ENCODE measurements around the gene FCSK. TPM values are rescaled to one million over a fixed set of nuclear protein-coding genes. Genes with fewer than 3 reads are reported as not detected.
A peak's percentile ranks its signal among the peaks of the same experiment; 100 is the strongest.
"Not testable (repeated sequence)": the region's sequence is repeated elsewhere in the genome, so short reads cannot be mapped to it uniquely, and the experiment has no call there.

Gene FCSK
- total RNA-seq, 1 experiment from 2014 or later, result 22.2 TPM

DNA sequence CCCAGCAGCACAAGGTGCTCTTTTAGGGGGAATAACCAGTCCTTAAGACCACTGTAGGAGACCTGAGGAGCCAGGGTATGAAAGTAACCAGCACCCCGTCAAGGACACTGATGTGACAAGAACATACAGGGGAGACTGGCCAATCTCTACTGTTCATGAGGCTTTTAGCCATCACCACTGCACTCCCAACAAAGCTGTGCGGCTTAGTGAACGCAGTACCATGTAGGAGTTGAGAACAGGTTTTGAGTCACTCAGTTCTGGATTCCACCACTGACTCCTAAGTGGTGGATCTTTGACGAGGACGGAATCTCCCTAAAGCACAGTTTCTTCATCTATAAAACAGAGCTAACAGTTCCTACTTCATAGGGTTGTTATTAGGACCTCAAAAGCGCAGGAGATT is 42.1 kb downstream of the FCSK start:
- in situ Hi-C loops (cut with HindIII; ENCODE audit: low pct_unique_long_range_greater_than_20kb, low sequenced_read_pairs), result no loop called here
- DNase-seq (ENCODE audit: low read depth), result no peak

DNA sequence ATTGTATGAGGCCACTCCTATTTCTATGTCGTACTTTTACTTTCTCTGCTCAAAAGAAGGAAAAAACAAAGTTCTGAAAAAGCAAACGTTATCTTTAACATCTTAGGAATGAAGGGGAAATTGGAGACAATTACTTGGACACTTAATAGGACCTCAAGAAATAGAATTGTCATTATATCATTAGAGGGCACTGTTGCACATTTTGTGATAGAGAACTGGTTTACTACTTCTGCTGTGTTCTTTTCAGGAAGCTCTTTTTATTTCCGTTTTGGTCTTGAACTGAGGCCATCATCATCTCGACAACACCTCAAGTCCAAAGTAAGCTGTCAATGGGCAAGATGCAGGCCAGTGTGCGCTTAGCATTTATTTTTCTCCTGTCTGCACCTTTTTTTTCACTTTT is 54.4 kb downstream of the FCSK start:
- in situ Hi-C loops (cut with HindIII; ENCODE audit: low pct_unique_long_range_greater_than_20kb, low sequenced_read_pairs), result no loop called here
- DNase-seq (ENCODE audit: low read depth), result no peak

DNA sequence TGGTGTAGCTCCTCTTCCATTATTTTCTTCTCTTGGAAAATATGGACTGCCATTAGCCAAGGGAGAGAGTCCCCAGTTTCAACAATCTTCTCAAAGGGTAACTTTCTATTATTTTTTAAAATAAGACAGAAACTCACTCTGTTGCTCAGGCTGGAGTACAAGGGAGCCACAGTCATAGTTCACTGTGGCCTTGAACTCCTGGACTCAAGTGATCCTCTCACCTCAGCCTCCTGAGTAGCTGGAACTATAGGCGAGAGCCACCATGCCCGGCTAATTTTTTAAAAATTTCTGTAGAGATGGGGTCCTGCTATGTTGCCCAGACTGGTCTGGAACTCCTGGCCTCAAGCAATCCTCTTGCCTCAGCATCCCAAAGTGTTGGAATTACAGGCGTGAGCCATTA is 55.8 kb downstream of the FCSK start:
- in situ Hi-C loops (cut with HindIII; ENCODE audit: low pct_unique_long_range_greater_than_20kb, low sequenced_read_pairs), result no loop called here
- DNase-seq (ENCODE audit: low read depth), result no peak

DNA sequence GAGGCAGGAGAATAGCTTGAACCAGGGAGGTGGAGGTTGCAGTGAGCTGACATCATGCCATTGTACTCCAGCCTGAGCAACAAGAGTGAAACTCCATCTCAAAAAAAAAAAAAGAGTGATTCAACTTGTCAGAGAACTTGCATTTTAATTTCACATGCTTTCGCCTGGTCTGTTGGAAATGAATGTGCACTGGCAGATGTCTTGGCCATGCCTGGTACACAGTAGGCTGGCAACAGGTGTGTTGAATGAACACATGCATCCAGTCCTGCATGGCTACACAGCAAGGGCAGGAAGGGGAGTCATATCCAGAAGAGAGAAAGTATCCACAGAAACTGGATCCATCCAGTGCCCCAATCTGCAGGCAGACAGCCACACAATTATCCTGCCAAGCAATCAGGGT is 57.4 kb downstream of the FCSK start:
- no peak for DNase-seq (ENCODE audit: low read depth)
- in situ Hi-C loops (cut with HindIII; ENCODE audit: low pct_unique_long_range_greater_than_20kb, low sequenced_read_pairs), result no loop called here

DNA sequence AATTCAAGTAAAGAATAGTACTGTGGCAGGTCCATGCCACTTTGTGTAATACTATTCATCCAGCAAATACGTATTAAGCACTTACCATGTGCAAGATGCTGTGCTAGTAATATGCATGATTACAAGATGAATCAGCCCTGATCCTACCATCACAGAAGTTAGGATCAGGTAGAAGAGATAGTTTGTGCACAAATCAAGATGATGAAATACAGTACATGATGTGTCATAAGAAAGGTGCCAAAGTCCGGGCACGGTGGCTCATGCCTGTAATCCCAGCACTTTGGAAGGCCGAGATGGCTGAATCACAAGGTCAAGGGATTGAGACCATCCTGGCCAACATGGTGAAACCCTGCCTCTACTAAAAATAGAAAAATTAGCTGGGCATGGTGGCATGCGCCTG is 58.1 kb downstream of the FCSK start:
- in situ Hi-C loops (cut with HindIII; ENCODE audit: low pct_unique_long_range_greater_than_20kb, low sequenced_read_pairs), result no loop called here
- no peak for DNase-seq (ENCODE audit: low read depth)

DNA sequence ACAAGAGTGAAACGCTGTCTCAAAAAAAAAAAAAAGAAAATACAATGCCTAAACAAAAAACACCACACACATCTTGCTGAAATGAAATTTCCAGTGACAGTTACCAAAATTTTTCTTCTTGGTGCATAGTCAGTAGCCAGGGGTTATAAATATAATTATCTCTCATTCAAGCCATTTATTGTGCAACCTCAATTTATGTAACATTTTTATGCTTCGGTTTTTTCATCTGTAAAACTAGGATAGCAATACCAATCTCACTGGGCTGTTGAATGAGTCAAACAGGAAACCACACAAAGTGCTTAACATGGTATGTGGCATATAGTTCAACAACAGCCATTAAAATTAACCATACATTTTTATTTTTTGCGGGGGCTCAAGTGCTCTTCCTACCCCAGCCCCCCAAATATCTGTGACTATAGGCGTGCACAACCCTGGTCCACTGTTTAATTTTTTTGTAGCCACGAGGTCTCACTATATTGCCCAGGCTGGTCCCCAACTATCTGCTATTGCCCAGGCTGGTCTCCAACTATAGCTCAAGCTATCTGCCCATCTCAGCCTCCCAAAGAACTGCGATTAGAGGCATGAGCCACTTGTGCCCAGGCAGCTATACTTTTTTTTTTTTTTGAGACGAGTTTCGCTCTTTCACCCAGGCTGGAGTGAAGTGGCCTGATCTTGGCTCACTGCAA is 66.4 kb downstream of the FCSK start:
- in situ Hi-C loops (cut with HindIII; ENCODE audit: low pct_unique_long_range_greater_than_20kb, low sequenced_read_pairs), result no loop called here
- no peak for DNase-seq (ENCODE audit: low read depth)

DNA sequence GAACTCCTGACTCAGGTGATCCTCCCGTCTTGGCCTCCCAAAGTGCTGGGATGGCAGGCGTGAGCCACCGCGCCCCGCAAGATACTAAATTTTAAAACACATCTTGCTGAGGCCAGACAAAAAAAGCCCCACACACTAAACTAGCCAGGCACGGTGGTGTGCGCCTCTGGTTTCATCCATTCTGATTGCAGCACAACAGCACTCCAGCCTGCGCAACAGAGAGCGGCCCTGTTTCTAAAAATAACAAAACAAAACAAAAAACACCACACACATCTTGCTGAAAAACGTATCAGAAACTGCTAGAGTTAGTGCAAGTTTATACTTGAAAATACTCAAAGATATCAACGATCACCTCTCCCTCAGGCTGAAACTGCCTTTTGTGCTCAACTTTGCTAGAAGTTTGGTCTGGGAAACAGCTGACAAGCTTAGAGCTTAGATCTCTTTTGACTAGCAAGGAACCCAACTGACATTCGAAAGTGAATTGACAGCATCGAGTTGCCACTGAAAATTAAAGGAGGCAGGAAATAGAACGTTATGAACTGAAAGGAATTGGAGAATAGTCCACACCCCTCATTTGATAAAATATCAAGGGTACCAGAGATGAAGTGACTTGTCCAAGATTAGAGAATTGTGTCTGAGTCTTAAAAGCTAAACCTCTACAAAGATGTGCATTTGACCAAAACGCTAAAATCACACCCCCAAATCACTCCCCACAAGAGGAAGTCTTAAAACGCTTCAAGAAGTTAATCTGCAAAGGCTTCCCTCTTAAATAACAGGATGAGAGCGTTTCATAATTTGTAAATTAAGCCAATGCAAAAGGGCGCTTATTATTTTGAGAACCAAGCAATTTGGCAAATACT is 68.1 kb downstream of the FCSK start:
- in situ Hi-C loops (cut with HindIII; ENCODE audit: low pct_unique_long_range_greater_than_20kb, low sequenced_read_pairs), result no loop called here
- no peak for DNase-seq (ENCODE audit: low read depth)

DNA sequence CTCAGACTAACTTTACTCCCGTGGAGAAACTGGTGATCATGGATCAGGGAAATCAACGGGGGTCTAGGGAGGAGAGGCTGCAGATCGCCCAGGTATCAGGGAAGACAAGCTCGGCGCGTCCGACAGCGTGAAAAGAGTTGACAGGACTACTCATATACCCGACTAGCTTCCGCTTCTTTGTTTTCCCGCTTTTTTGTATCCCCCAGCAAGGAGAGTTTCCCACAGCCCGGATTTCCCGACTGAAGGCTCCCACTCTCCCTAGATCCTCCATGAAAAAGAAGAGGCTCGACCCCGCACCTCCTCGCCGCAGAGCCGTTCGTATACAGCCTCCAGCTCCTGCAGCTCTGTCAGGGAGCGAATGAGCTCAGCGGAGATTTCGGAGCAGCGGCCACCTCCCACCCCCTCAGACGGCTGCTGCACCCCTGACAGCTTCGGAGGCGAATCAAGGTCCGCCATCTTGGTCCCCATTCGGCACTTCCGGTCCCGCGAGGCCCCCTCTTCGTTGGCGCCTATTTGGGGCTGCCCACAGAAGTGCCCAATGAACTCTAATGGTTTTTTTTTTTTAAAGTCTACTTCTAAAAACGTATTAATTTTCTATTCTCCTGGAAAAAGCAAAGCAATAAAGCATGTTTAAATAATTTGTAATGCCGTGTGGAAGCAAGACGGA is 68.8 kb downstream of the FCSK start, which contains the start of gene COG4:
COG4 (minus strand) TSS at position 479 of the 667 bp plus-strand sequence; CDS start at position 468, 11 bp downstream.
- in situ Hi-C loops (cut with HindIII; ENCODE audit: low pct_unique_long_range_greater_than_20kb, low sequenced_read_pairs), result no loop called here
- DNase-seq (ENCODE audit: low read depth), result peak; percentile 81

DNA sequence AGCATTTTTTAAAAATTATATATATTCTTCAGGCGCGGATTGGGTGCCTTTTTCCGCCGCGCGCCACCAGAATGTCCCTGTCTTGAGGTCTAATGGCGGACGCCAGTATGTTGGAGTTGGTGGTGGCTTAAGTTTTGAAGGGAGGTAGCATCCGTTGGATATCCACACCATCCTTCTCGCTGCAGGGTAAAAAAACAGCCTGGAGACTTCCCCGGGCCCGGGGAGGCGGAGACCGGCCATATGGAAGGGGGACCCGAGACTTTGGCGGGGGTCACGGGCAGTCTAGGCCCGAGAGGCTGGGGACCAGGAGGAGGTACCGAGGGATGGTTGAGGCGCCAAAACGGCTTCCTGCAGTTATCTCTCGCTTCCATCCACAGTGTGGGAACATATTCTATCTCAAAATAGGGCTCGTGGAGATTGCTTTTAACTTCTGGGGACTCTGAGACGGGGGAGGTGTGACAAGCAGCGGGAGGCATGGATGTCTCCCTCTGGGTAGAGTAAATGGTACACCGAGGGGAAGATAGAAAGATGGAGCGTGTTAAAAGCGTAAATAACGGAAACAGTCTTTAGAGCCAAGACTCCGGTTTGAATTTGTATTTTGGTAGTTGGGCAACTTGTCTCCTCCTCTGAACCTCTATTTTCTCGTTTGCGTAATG is 69.5 kb downstream of the FCSK start, which contains the start of gene SF3B3:
SF3B3 (plus strand) TSS at position 74 of the 656 bp plus-strand sequence. CDS start 2,841 bp downstream, outside the sequence.
- in situ Hi-C loops (cut with HindIII; ENCODE audit: low pct_unique_long_range_greater_than_20kb, low sequenced_read_pairs), result no loop called here
- DNase-seq (ENCODE audit: low read depth), result peak; percentile 82

DNA sequence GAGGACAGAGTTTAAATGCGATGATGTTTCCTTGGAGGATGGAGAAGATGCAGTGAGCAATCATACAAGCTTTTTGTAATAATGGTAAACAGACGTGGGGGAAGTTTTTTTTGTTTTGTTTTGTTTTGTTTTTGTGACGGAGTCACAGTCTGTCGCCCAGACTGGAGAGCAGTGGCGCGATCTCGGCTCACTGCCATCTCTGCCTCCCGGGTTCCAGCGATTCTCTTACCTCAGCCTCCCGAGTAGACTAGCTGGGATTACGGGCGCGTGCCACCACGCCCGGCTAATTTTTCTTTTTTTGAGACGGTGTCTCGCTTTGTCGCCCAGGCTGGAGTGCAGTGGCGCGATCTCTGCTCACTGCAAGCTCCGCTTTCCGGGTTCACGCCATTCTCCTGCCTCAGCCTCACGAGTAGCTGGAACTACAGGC is 70.0 kb downstream of the FCSK start:
- in situ Hi-C loops (cut with HindIII; ENCODE audit: low pct_unique_long_range_greater_than_20kb, low sequenced_read_pairs); DNase-seq (ENCODE audit: low read depth): not testable (repeated sequence)

DNA sequence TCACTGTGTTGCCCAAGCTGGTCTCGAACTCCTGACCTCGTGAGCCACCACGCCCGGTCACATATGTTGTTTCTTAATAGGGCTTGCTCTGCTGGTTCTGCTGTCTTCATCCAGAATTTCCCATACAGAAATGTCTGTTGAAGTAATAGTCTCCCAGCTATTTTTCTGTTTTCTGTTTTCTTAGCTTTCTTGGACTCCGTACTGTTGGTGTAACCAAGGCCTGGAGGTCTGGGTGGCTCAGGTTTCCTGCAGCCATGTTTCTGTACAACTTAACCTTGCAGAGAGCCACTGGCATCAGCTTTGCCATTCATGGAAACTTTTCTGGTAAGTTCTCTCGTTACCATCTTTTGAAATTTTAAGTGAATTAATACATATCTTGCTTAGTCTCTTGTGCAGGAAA is 72.0 kb downstream of the FCSK start:
- in situ Hi-C loops (cut with HindIII; ENCODE audit: low pct_unique_long_range_greater_than_20kb, low sequenced_read_pairs), result no loop called here

DNA sequence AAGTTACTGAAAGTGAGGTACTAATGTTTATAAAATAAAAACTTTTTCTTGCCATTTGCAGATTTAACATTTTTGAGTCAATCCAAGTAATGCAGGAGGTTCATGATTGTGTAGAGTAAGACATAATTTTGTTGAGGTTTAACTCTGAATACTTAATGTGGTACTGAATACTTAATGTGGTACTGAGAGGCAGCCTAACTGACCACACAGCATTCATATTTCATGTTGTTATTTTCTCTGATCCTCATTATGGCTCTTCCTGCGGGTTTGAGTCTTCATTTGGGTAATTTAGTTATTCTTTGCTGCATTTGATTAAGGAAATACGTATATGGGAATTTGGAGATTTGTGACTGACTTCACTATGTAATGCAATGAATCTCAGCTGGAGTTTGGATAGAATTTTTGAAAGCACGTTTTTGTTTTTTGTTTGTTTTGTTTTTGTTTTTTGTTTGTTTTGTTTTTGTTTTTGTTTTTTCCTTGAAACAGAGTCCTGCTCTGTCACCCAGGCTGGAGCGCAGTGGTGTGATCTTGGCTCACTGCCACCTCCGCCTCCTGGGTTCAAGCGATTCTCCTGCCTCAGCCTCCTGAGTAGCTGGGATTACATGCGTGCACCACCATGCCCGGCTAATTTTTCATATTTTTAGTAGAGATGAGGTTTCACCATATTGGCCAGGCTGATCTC is 73.1 kb downstream of the FCSK start:
- in situ Hi-C loops (cut with HindIII; ENCODE audit: low pct_unique_long_range_greater_than_20kb, low sequenced_read_pairs), result no loop called here
- DNase-seq (ENCODE audit: low read depth), result no peak

More for the DNA sequence above, 72.0 kb downstream of the FCSK start:
- no peak for DNase-seq (ENCODE audit: low read depth)

DNA sequence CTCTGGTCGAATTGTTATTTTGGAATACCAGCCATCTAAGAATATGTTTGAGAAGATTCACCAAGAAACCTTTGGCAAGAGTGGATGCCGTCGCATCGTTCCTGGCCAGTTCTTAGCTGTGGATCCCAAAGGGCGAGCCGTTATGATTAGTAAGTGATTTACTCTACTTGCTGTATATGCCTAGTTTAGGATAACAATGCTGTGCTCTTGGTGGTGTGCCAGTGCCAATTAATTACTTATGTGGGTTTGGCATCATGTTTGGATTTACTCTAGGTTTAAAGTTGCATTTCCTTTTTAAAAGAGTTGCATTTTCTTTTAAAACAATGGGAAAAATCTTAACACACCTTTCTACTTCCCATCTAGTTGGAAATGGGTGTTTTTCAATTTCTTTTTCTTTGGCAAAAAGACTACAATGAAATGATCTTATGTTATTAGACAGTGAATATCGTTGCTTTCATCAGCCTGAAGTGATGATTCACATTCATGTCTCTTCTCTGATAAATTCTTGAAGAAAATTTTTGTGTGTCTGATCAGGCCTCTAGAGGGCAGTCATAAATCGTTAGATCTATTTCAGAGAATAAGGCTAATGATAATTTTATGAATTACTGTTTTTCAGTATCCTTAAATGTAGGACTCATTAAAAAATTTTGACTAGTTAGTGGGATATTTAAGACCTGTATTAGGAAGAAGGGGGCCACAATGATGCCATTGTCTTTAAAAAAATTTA is 74.8 kb downstream of the FCSK start:
- peak; percentile 28 for DNase-seq (ENCODE audit: low read depth)
- in situ Hi-C loops (cut with HindIII; ENCODE audit: low pct_unique_long_range_greater_than_20kb, low sequenced_read_pairs), result no loop called here

Other genes with a start within 250 kb of the FCSK start
- 21.8 and 25.4 TPM in 2 replicates for gene EXOSC6, start 202.7 kb upstream of the FCSK start, total RNA-seq (2014; rRNA removed; shearing (Covaris generic); ENCODE audit: low replicate concordance)
- 163 and 170 TPM in 2 replicates for gene AARS1, start 165.1 kb upstream of the FCSK start, total RNA-seq (2014; rRNA removed; shearing (Covaris generic); ENCODE audit: low replicate concordance)
- gene DDX19B, start 155.4 kb upstream of the FCSK start, total RNA-seq (2014; rRNA removed; shearing (Covaris generic); ENCODE audit: low replicate concordance), result 58.0 and 68.1 TPM in 2 replicates
- 22.2 and 29.9 TPM in 2 replicates for gene DDX19A, start 107.7 kb upstream of the FCSK start, total RNA-seq (2014; rRNA removed; shearing (Covaris generic); ENCODE audit: low replicate concordance)
- gene ST3GAL2, start 15.5 kb upstream of the FCSK start, total RNA-seq (2014; rRNA removed; shearing (Covaris generic); ENCODE audit: low replicate concordance), result 34.1 and 38.0 TPM in 2 replicates
- 98.8 and 107 TPM in 2 replicates for gene COG4, start 69.0 kb downstream of the FCSK start, total RNA-seq (2014; rRNA removed; shearing (Covaris generic); ENCODE audit: low replicate concordance)
- gene SF3B3, start 69.2 kb downstream of the FCSK start, total RNA-seq (2014; rRNA removed; shearing (Covaris generic); ENCODE audit: low replicate concordance), result 33.8 and 40.4 TPM in 2 replicates
- 0.34 TPM in 1 of 2 replicates, not detected in the other for gene IL34, start 192.0 kb downstream of the FCSK start, total RNA-seq (2014; rRNA removed; shearing (Covaris generic); ENCODE audit: low replicate concordance)
- gene MTSS2, start 231.5 kb downstream of the FCSK start, total RNA-seq (2014; rRNA removed; shearing (Covaris generic); ENCODE audit: low replicate concordance), result 5.3 and 6.8 TPM in 2 replicates

Measured in Caki2 (cell line).